A673 (cell line): ENCODE data around the gene CLSTN2. TPM values are rescaled to one million over a fixed set of nuclear protein-coding genes. Genes with fewer than 3 reads are reported as not detected.

Source experiments
- BruUV-seq: library from RNA; stranded (reverse); fragments of 400-500 nt; replicated peaks from 2 replicates; lab custom pipeline; 2021; lab: Mats Ljungman, UMichigan
- CTCF ChIA-PET: fragments of 300-600 bp; sonication (Branson Sonifier 250); formaldehyde crosslinking; loops from one replicate; lab custom pipeline; 2022; ENCODE audit warnings: antibody characterized with exemption; lab: Charles Lee
- POLR2A ChIA-PET: fragments of 300-600 bp; sonication (Branson Sonifier 250); formaldehyde crosslinking; loops from one replicate; lab custom pipeline; 2022; ENCODE audit warnings: antibody characterized with exemption; ENCODE audit not compliant: low non-redundant PET; lab: Charles Lee
- DNase-seq: peaks from one replicate; pipeline ENCODE4 v3.0.0-alpha.2; 2015; ENCODE audit warnings: low spot score
- H3K27ac ChIP-seq: fragments of 200-600 bp; sonication (generic); 2 replicates; pipeline ENCODE4 v1.5.1; 2016; ENCODE audit warnings: mixed run types, low read depth, mild to moderate bottlenecking, mixed read lengths, antibody characterized with exemption, low read length; ENCODE audit not compliant: poor library complexity, severe bottlenecking
- H3K27me3 ChIP-seq: fragments of 200-600 bp; sonication (generic); replicated peaks from 2 replicates; pipeline ENCODE4 v1.6.1; 2017; ENCODE audit warnings: mixed run types, low read depth, mild to moderate bottlenecking, mixed read lengths, antibody characterized with exemption, low read length; ENCODE audit not compliant: insufficient read depth, poor library complexity
- H3K36me3 ChIP-seq: fragments of 200-600 bp; sonication (generic); 2 replicates; pipeline ENCODE4 v1.6.1; 2016; ENCODE audit warnings: mixed run types, mild to moderate bottlenecking, mixed read lengths, antibody characterized with exemption, low read length; ENCODE audit not compliant: insufficient read depth, poor library complexity, severe bottlenecking
- H3K4me1 ChIP-seq: fragments of 200-600 bp; sonication (generic); 2 replicates; pipeline ENCODE4 v1.6.1; 2017; ENCODE audit warnings: mixed run types, mild to moderate bottlenecking, mixed read lengths, antibody characterized with exemption, low read length; ENCODE audit not compliant: insufficient read depth, poor library complexity, severe bottlenecking
- H3K4me3 ChIP-seq: fragments of 200-600 bp; sonication (generic); 2 replicates; pipeline ENCODE4 v1.5.1; 2016; ENCODE audit warnings: low read depth, mixed run types, mild to moderate bottlenecking, mixed read lengths, low read length; ENCODE audit not compliant: poor library complexity, severe bottlenecking
- H3K9me3 ChIP-seq: fragments of 200-600 bp; sonication (generic); 2 replicates; pipeline ENCODE4 v1.6.1; 2016; ENCODE audit warnings: mixed run types, low read depth, mild to moderate bottlenecking, mixed read lengths, antibody characterized with exemption, low read length; ENCODE audit not compliant: poor library complexity, severe bottlenecking
- EZH2 ChIP-seq: fragments of 200-600 bp; sonication (generic); IDR thresholded peaks from 2 replicates; pipeline ENCODE4 v1.6.1; 2017; ENCODE audit warnings: borderline replicate concordance, low read depth, mild to moderate bottlenecking, mixed read lengths, antibody characterized with exemption, low read length; ENCODE audit not compliant: poor library complexity, severe bottlenecking
- intact Hi-C: fragments of 100-400 bp; cut with micrococcal nuclease; formaldehyde crosslinking; loops from one replicate; pipeline ENCODE4 v1.10.0; 2022; ENCODE audit not compliant: unreplicated experiment
- total RNA-seq: library from RNA; stranded (reverse); gene quantifications from 2 replicates; pipeline ENCODE4 v1.2.3, GENCODE V29; 2021
- TF ChIP-seq, protein P1 (sequence below): fragments of 300-800, 200-600 bp; sonication (generic); conservative IDR thresholded peaks from 2 replicates; pipeline ENCODE4 v1.5.1; 2017; ENCODE audit warnings: low read depth, mild to moderate bottlenecking, antibody characterized with exemption, low read length, moderate library complexity, mixed read lengths

Gene CLSTN2
- total RNA-seq, 1 experiment from 2014 or later: 50.7 TPM

DNA sequence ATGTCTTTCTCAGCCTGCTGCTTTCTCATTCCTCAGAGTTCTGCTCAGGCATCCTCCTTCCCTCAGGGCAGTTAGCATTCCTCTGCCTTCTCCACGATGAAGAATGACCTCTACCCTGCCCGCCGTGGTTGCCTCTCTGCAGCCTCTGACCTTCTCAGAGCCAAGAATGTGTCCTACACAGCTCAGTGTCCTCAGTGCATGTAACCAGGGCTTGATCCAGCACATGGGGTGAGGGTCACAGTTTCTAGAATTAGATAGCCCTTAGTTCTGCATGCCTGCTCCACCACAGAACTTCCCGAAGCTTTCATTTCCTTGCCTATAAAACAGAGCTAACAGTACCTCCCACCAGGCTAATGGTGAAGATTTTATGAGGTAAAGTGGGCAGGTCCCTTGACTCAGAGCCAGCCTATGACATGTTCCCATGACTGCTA lies 182.1 kb downstream of the CLSTN2 start:
- no TSS peak for BruUV-seq
- ChIA-PET POLR2A (no interaction called here), CTCF (no interaction called here)
- H3K9me3 ChIP-seq: no peaks in the 10 kb centered on the region
- H3K36me3 ChIP-seq: no peaks in the 10 kb centered on the region
- DNase-seq: peak; percentile 34
- TF ChIP-seq, protein P1, sequence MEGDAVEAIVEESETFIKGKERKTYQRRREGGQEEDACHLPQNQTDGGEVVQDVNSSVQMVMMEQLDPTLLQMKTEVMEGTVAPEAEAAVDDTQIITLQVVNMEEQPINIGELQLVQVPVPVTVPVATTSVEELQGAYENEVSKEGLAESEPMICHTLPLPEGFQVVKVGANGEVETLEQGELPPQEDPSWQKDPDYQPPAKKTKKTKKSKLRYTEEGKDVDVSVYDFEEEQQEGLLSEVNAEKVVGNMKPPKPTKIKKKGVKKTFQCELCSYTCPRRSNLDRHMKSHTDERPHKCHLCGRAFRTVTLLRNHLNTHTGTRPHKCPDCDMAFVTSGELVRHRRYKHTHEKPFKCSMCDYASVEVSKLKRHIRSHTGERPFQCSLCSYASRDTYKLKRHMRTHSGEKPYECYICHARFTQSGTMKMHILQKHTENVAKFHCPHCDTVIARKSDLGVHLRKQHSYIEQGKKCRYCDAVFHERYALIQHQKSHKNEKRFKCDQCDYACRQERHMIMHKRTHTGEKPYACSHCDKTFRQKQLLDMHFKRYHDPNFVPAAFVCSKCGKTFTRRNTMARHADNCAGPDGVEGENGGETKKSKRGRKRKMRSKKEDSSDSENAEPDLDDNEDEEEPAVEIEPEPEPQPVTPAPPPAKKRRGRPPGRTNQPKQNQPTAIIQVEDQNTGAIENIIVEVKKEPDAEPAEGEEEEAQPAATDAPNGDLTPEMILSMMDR: no peak
- TF ChIP-seq EZH2: no peak
- intact Hi-C loops: no loop called here
- H3K4me3 ChIP-seq: no peak overlapping the region
- H3K27me3 ChIP-seq: no peaks in the 10 kb centered on the region
- no peak overlapping the region for H3K27ac ChIP-seq
- no peaks in the 10 kb centered on the region for H3K4me1 ChIP-seq

DNA sequence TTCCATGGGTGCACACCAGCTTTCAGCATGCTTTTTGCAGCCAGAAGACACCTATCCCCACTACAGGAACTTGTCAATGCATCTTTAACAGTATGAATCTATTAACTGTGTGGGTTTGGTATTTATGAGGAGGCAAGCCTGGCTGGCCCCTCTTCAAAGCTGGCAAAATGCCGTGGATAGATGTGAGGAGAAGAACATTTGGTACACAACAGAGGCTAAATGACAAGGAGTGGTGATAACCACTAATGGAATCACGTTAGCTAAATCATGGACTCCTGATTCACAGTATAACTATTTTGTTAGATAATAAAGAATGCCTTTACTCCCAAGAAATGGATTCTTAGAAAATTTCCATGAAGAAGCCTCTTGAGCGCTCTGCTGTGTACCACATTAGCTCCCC lies 187.2 kb downstream of the CLSTN2 start:
- CTCF ChIA-PET: no interaction called here
- H3K27ac ChIP-seq: no peak overlapping the region
- BruUV-seq: no TSS peak
- POLR2A ChIA-PET: no interaction called here
- H3K4me3 ChIP-seq: no peak overlapping the region
- TF ChIP-seq, protein P1: no peak
- no peak for TF ChIP-seq EZH2
- intact Hi-C loops: no loop called here
- no peaks in the 10 kb centered on the region for H3K9me3 ChIP-seq
- H3K4me1 ChIP-seq: no peaks in the 10 kb centered on the region
- DNase-seq: no peak
- H3K36me3 ChIP-seq: no peaks in the 10 kb centered on the region
- no peaks in the 10 kb centered on the region for H3K27me3 ChIP-seq

DNA sequence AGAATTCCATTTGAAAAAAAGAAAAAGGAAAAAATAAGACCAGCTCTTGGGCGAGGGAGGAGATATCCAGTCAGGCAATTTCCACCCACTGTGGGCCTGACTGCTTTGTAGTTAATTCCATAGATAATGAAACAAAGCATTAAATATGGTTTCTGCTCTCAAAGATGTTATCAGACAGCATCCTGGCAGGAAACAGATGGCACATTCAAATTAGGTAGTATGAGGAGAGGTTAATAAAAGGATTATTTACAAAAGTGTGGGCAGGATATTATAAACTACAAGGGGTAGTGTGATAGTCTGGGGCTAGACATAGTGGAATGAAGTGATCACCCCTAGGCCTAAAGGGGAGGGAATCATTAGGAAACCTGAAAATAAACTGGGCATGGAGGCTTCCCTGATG lies 193.2 kb downstream of the CLSTN2 start:
- POLR2A ChIA-PET: no interaction called here
- H3K36me3 ChIP-seq: no peaks in the 10 kb centered on the region
- TF ChIP-seq, protein P1: no peak
- TF ChIP-seq EZH2: no peak
- BruUV-seq: no TSS peak
- peaks cover 10% of the 10 kb centered on the region for H3K4me1 ChIP-seq
- H3K27me3 ChIP-seq: no peaks in the 10 kb centered on the region
- no peak overlapping the region for H3K27ac ChIP-seq
- DNase-seq: peak; percentile 68
- intact Hi-C loops: no loop called here
- CTCF ChIA-PET: no interaction called here
- no peaks in the 10 kb centered on the region for H3K9me3 ChIP-seq
- H3K4me3 ChIP-seq: no peak overlapping the region
